ENCODE measurements around the gene NFAT5.

The NFAT5 gene

GRCh38 chr16:69712914-69713581 lies 147.3 kb downstream of the NFAT5 start:
- Histone ChIP-seq H3K27ac (no peak overlapping the region), H3K4me1 (ENCODE audit: control insufficient read depth in 1 of 2, insufficient read depth in 1 of 2, low read depth in 1 of 2, low read length in 1 of 2) (no peaks in the 10 kb centered on the region), H3K9me3 (no peaks in the 10 kb centered on the region), H3K4me3 (ENCODE audit: low read depth in 1 of 2, low read length in 1 of 2) (no peak overlapping the region), H3K27me3 (no peaks in the 10 kb centered on the region), H3K36me3 (peaks cover 6% of the 10 kb centered on the region)
- TF ChIP-seq CTCF (IDR thresholded peaks at IDR 0.05) = no peak

GRCh38 chr16:69717066-69717465 lies 151.3 kb downstream of the NFAT5 start:
- H3K4me1 ChIP-seq (ENCODE audit: control insufficient read depth in 1 of 2, insufficient read depth in 1 of 2, low read depth in 1 of 2, low read length in 1 of 2) = no peaks in the 10 kb centered on the region
- no peak overlapping the region for H3K27ac ChIP-seq
- H3K9me3 ChIP-seq = no peaks in the 10 kb centered on the region
- H3K36me3 ChIP-seq = no peaks in the 10 kb centered on the region
- no peaks in the 10 kb centered on the region for H3K27me3 ChIP-seq
- TF ChIP-seq CTCF (IDR thresholded peaks at IDR 0.05) = no peak
- no peak overlapping the region for H3K4me3 ChIP-seq (ENCODE audit: low read depth in 1 of 2, low read length in 1 of 2)

GRCh38 chr16:69718111-69718764 lies 152.5 kb downstream of the NFAT5 start:
- no peak overlapping the region for H3K27ac ChIP-seq
- no peak for TF ChIP-seq CTCF (IDR thresholded peaks at IDR 0.05)
- H3K27me3 ChIP-seq = no peaks in the 10 kb centered on the region
- H3K4me1 ChIP-seq (ENCODE audit: control insufficient read depth in 1 of 2, insufficient read depth in 1 of 2, low read depth in 1 of 2, low read length in 1 of 2) = no peaks in the 10 kb centered on the region
- H3K4me3 ChIP-seq (ENCODE audit: low read depth in 1 of 2, low read length in 1 of 2) = no peak overlapping the region
- H3K36me3 ChIP-seq = no peaks in the 10 kb centered on the region
- no peaks in the 10 kb centered on the region for H3K9me3 ChIP-seq

- H3K27me3 ChIP-seq = peaks cover 24% of the 10 kb centered on the region
- H3K36me3 ChIP-seq = no peaks in the 10 kb centered on the region
- H3K4me3 ChIP-seq (ENCODE audit: low read depth in 1 of 2, low read length in 1 of 2) = no peak overlapping the region
- H3K9me3 ChIP-seq = no peaks in the 10 kb centered on the region
- H3K4me1 ChIP-seq (ENCODE audit: control insufficient read depth in 1 of 2, insufficient read depth in 1 of 2, low read depth in 1 of 2, low read length in 1 of 2) = peaks cover 9% of the 10 kb centered on the region in 2 experiments
- no peak for TF ChIP-seq CTCF (IDR thresholded peaks at IDR 0.05)
- no peak overlapping the region for H3K27ac ChIP-seq
These were observed 155.2 kb downstream of the NFAT5 start for GRCh38 chr16:69720822-69721430.

GRCh38 chr16:69721441-69721957 lies 155.7 kb downstream of the NFAT5 start:
- Histone ChIP-seq H3K27me3 (peaks cover 29% of the 10 kb centered on the region), H3K4me3 (ENCODE audit: low read depth in 1 of 2, low read length in 1 of 2) (no peak overlapping the region), H3K4me1 (ENCODE audit: control insufficient read depth in 1 of 2, insufficient read depth in 1 of 2, low read depth in 1 of 2, low read length in 1 of 2) (peaks cover 14% of the 10 kb centered on the region in 2 experiments), H3K27ac (no peak overlapping the region), H3K9me3 (no peaks in the 10 kb centered on the region), H3K36me3 (no peaks in the 10 kb centered on the region)
- no peak for TF ChIP-seq CTCF (IDR thresholded peaks at IDR 0.05)

Measured in neutrophil (primary cell).